ENCODE measurements around the gene SARDH. TPM values are rescaled to one million over a fixed set of nuclear protein-coding genes. Genes with fewer than 3 reads are reported as not detected.

The SARDH gene
- total and polyA plus RNA-seq, 9 donors, result 2.5 to 10.0 (median 3.3) TPM

DNA sequence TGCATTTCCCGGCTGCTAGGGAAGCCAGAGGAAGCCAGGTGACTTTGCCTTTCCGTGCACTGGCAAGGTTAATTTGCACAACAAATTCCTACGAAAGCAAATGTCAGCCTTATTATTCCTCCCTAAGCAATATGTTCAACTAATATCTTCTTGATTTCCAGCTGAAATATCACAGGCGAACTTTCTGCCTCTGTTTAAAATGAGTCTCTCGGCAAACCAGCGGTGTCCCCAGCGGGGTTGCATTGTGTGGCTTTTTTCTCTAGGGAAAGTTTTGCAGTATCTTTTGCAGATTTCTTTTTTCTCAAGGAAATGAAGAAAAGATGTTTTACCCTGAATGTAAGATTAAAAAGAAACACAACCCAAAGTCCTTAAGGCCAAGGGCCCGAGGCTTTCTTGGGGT is 100.1 kb downstream of the SARDH start:
- H3K27ac ChIP-seq, result no peak overlapping the region
- 53 to 55% (median 55%) methylated on average over 8 of the region's 8 CpGs for WGBS, 3 donors
- no peak overlapping the region for H3K4me3 ChIP-seq

GRCh38 chr9:133637451-133638055 is 100.6 kb downstream of the SARDH start:
- Histone ChIP-seq H3K27me3 (no peaks in the 10 kb centered on the region), H3K27ac (no peak overlapping the region)
- WGBS, 3 donors, result 39 to 54% (median 48%) methylated on average over 12 of the region's 12 CpGs

More for the DNA sequence above, 100.1 kb downstream of the SARDH start:
- Histone ChIP-seq H3K9me3 (no peaks in the 10 kb centered on the region), H3K4me1 (ENCODE audit: insufficient read depth) (no peaks in the 10 kb centered on the region), H3K36me3 (no peaks in the 10 kb centered on the region), H3K27me3 (no peaks in the 10 kb centered on the region)
- DNase-seq, result no peak
- intact Hi-C loops (cut with DNase I), result no loop called here
- no peak for TF ChIP-seq EP300 (IDR thresholded peaks at IDR 0.05)
- no peak for TF ChIP-seq POLR2A (IDR thresholded peaks at IDR 0.05)
- TF ChIP-seq, protein P1, sequence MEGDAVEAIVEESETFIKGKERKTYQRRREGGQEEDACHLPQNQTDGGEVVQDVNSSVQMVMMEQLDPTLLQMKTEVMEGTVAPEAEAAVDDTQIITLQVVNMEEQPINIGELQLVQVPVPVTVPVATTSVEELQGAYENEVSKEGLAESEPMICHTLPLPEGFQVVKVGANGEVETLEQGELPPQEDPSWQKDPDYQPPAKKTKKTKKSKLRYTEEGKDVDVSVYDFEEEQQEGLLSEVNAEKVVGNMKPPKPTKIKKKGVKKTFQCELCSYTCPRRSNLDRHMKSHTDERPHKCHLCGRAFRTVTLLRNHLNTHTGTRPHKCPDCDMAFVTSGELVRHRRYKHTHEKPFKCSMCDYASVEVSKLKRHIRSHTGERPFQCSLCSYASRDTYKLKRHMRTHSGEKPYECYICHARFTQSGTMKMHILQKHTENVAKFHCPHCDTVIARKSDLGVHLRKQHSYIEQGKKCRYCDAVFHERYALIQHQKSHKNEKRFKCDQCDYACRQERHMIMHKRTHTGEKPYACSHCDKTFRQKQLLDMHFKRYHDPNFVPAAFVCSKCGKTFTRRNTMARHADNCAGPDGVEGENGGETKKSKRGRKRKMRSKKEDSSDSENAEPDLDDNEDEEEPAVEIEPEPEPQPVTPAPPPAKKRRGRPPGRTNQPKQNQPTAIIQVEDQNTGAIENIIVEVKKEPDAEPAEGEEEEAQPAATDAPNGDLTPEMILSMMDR (IDR thresholded peaks at IDR 0.05), result no peak

DNA sequence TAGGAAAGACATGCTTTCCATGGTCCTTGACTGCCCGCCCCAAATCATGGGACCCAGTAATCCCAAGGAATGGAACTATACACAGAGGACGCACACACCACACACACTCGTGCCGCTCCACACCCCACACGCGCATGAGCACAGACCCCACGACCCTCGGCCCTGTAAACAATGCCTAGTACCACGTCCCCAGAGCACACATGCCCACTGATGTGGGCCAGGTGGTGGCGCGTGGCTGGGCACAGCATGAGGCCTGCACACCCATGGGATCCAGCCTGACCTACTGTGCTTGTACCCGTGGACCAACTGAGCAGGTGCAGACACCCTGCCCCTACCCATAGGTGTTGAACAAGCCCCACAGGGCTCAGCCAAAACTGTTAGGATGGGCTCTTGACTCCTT is 101.2 kb downstream of the SARDH start:
- no peak for DNase-seq
- no peak overlapping the region for H3K27ac ChIP-seq
- H3K4me1 ChIP-seq (ENCODE audit: insufficient read depth), result no peaks in the 10 kb centered on the region
- H3K27me3 ChIP-seq, result no peaks in the 10 kb centered on the region
- no peaks in the 10 kb centered on the region for H3K36me3 ChIP-seq
- no peaks in the 10 kb centered on the region for H3K9me3 ChIP-seq
- intact Hi-C loops (cut with DNase I), result no loop called here
- no peak overlapping the region for H3K4me3 ChIP-seq
- 83 to 89% (median 85%) methylated on average over 12 of the region's 12 CpGs for WGBS, 3 donors
- TF ChIP-seq EP300 (IDR thresholded peaks at IDR 0.05), result no peak
- TF ChIP-seq, protein P1 (IDR thresholded peaks at IDR 0.05), result no peak
- TF ChIP-seq POLR2A (IDR thresholded peaks at IDR 0.05), result no peak

More at GRCh38 chr9:133637451-133638055, 100.6 kb downstream of the SARDH start:
- H3K36me3 ChIP-seq, result no peaks in the 10 kb centered on the region
- no peaks in the 10 kb centered on the region for H3K9me3 ChIP-seq
- no peak for DNase-seq
- intact Hi-C loops (cut with DNase I), result no loop called here
- TF ChIP-seq POLR2A (IDR thresholded peaks at IDR 0.05) (no peak), EP300 (IDR thresholded peaks at IDR 0.05) (no peak)
- TF ChIP-seq, protein P1 (IDR thresholded peaks at IDR 0.05), result no peak
- no peaks in the 10 kb centered on the region for H3K4me1 ChIP-seq (ENCODE audit: insufficient read depth)
- no peak overlapping the region for H3K4me3 ChIP-seq

DNA sequence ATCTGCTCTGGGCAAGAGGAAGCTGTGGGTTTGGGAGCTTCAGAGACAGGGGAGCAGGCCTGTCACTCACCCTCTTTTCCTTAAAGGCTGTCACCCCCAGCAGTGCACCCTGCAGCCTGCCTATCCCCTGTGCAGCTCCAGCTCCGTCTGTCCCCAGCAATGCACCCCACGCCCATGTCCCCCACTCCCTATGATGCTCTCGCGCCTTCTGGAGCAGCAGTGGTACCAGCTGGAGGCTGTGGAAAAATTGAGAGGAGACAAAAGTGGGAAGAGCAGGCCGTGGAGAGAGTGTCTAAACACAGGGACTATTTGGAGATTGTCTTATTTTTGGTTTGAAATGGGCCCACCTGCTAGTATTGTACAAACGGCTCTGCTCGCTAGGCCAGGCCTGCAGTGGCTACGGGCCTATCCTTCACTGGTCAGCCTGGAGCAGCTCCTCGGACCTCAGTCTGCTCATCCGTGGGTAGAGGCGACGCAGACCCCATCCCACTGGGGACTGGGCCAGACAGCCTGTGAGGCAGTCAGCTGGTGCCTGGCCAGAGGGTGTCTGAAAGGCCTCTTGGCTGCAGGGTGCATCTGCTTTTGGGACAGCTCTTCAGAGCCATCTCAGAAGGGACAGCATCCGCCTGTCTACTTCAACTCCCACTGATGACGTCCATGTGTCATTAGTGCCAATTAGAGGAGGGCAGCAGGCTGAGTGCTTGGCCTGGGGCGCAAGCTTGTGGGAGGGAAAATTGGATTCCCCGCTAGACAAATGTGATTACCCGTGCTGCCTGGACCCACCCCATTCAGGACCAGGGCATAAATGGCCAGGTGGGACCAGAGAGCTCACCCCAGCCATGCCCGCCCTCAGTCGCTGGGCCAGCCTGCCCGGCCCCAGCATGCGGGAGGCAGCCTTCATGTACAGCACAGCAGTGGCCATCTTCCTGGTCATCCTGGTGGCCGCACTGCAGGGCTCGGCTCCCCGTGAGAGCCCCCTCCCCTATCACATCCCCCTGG is 102.3 kb downstream of the SARDH start, which contains the start of gene DBH:
Gene DBH, plus strand, starts transcription at position 831 of the 999 bp plus-strand sequence. Its CDS starts 9 bp downstream, at position 840.
- Histone ChIP-seq H3K27me3 (no peaks in the 10 kb centered on the region), H3K4me3 (no peak within 1 kb of the TSS), H3K36me3 (no peaks in the 10 kb centered on the region), H3K4me1 (ENCODE audit: insufficient read depth) (no peaks in the 10 kb centered on the region), H3K27ac (no peak within 1 kb of the TSS), H3K9me3 (no peaks in the 10 kb centered on the region)
- DNase-seq, result no peak
- no peak for TF ChIP-seq EP300 (IDR thresholded peaks at IDR 0.05)
- TF ChIP-seq, protein P1 (IDR thresholded peaks at IDR 0.05), result no peak
- no peak for TF ChIP-seq POLR2A (IDR thresholded peaks at IDR 0.05)
- intact Hi-C loops (cut with DNase I), result no loop called here
- WGBS, 3 donors, result 89 to 92% (median 90%) methylated on average over 22 to 24 of the region's 24 CpGs
